Mesothelial cell of epicardium (in vitro differentiated cells): ENCODE data around the gene TGM2. TPM values are rescaled to one million over a fixed set of nuclear protein-coding genes. Genes with fewer than 3 reads are reported as not detected.

Experiments
- DNase-seq, 2 experiments: peaks; one replicate each; pipeline ENCODE4 v3.0.0; 2021; ENCODE audit warnings: low spot score in 2 of 2; ENCODE audit not compliant: unreplicated experiment in 2 of 2
- H3K27ac Mint-ChIP-seq: 2 replicates; pipeline ENCODE4 v1.8.0; 2021; ENCODE audit warnings: mixed read lengths
- H3K27me3 Mint-ChIP-seq: 2 replicates; pipeline ENCODE4 v1.8.0; 2021; ENCODE audit warnings: low read depth, mixed read lengths
- H3K36me3 Mint-ChIP-seq: 2 replicates; pipeline ENCODE4 v1.8.0; 2021; ENCODE audit warnings: mixed read lengths
- H3K4me1 Mint-ChIP-seq: 2 replicates; pipeline ENCODE4 v1.8.0; 2021; ENCODE audit warnings: mixed read lengths
- H3K4me3 Mint-ChIP-seq: 2 replicates; pipeline ENCODE4 v1.8.0; 2021; ENCODE audit warnings: mild to moderate bottlenecking, moderate library complexity, mixed read lengths
- H3K9me3 Mint-ChIP-seq: 2 replicates; pipeline ENCODE4 v1.8.0; 2021; ENCODE audit warnings: mixed read lengths
- CTCF ChIP-seq: fragments of 200-600 bp; sonication (generic); IDR thresholded peaks from one replicate; pipeline ENCODE4 v1.5.0; 2021; ENCODE audit warnings: antibody characterized with exemption; ENCODE audit not compliant: unreplicated experiment
- total RNA-seq: library from RNA; stranded (reverse); gene quantifications from 3 replicates; pipeline ENCODE4 v1.2.1, GENCODE V29; 2021

Gene TGM2
- 32.4 to 35.7 TPM (median 35.3 TPM) in 3 replicates for total RNA-seq

GRCh38 chr20:38165089-38165965 lies at the start of gene TGM2:
TGM2 (minus strand) TSS chr20:38165270; CDS start chr20:38165198, 72 bp downstream.
- Mint-ChIP-seq H3K4me1 (peaks cover 29% of the 10 kb centered on the region), H3K9me3 (no peaks in the 10 kb centered on the region), H3K27ac (peak within 1 kb of the TSS; percentile 30), H3K36me3 (no peaks in the 10 kb centered on the region), H3K27me3 (no peaks in the 10 kb centered on the region), H3K4me3 (peak within 1 kb of the TSS; percentile 55)
- TF ChIP-seq CTCF: peak; percentile 84
- DNase-seq: peak; percentile 57 to 76

- peak; percentile 54 for TF ChIP-seq CTCF
- Mint-ChIP-seq H3K36me3 (no peaks in the 10 kb centered on the region), H3K27me3 (no peaks in the 10 kb centered on the region), H3K9me3 (no peaks in the 10 kb centered on the region), H3K4me1 (peaks cover 13% of the 10 kb centered on the region), H3K4me3 (no peak overlapping the region), H3K27ac (peak overlapping the region; percentile 39)
- no peak for DNase-seq
Observed at GRCh38 chr20:38214256-38215193, 49.5 kb upstream of the TGM2 start.

- no peak overlapping the region for H3K27ac Mint-ChIP-seq
- no peak for DNase-seq
- H3K4me1 Mint-ChIP-seq: peaks cover 13% of the 10 kb centered on the region
- no peaks in the 10 kb centered on the region for H3K36me3 Mint-ChIP-seq
- H3K4me3 Mint-ChIP-seq: no peak overlapping the region
- no peak for TF ChIP-seq CTCF
- H3K9me3 Mint-ChIP-seq: no peaks in the 10 kb centered on the region
- H3K27me3 Mint-ChIP-seq: no peaks in the 10 kb centered on the region
Observed at GRCh38 chr20:38213607-38213940, 48.5 kb upstream of the TGM2 start.

- Mint-ChIP-seq H3K27ac (no peak overlapping the region), H3K9me3 (no peaks in the 10 kb centered on the region)
- TF ChIP-seq CTCF: no peak
Observed at GRCh38 chr20:38212806-38213606, 47.9 kb upstream of the TGM2 start.

More at GRCh38 chr20:38212806-38213606, 47.9 kb upstream of the TGM2 start:
- Mint-ChIP-seq H3K36me3 (no peaks in the 10 kb centered on the region), H3K4me1 (peaks cover 9% of the 10 kb centered on the region), H3K4me3 (no peak overlapping the region), H3K27me3 (no peaks in the 10 kb centered on the region)
- DNase-seq: no peak
